Measurements from ENCODE around the gene NFRKB.
"Not testable (repeated sequence)": the region's sequence is repeated elsewhere in the genome, so short reads cannot be mapped to it uniquely, and the experiment has no call there.

NFRKB gene

GRCh38 chr11:129884581-129884980 lies 10.8 kb downstream of the NFRKB start:
- TF ChIP-seq CTCF (conservative IDR thresholded peaks at IDR 0.05; ENCODE audit: low read depth), result no peak
- H3K27ac ChIP-seq, result no peak overlapping the region
- CTCF ChIA-PET, result no interaction called here
- DNase-seq (ENCODE audit: low spot score), result no peak
- POLR2A ChIA-PET (ENCODE audit: low non-redundant PET), result no interaction called here

- DNase-seq (ENCODE audit: low spot score), result peak; percentile 51
- peak; percentile 44 for TF ChIP-seq CTCF (conservative IDR thresholded peaks at IDR 0.05; ENCODE audit: low read depth)
- POLR2A ChIA-PET (ENCODE audit: low non-redundant PET), result no interaction called here
- CTCF ChIA-PET, result interaction anchor here (0.7 to 1.1 kb wide), 4 partner anchors 41 to 525 kb away, joined by 4 read pairs; no protein-coding TSS in a partner anchor
- H3K27ac ChIP-seq, result no peak overlapping the region
These were observed 13.7 kb downstream of the NFRKB start for GRCh38 chr11:129881570-129882170.

GRCh38 chr11:129880311-129880710 lies 15.1 kb downstream of the NFRKB start:
- no peak for DNase-seq (ENCODE audit: low spot score)
- H3K27ac ChIP-seq, result no peak overlapping the region
- POLR2A ChIA-PET (ENCODE audit: low non-redundant PET), result no interaction called here
- CTCF ChIA-PET, result interaction anchor here (0.6 kb wide), 1 partner anchor 19 kb away, joined by 8 read pairs; no protein-coding TSS in a partner anchor
- TF ChIP-seq CTCF (conservative IDR thresholded peaks at IDR 0.05; ENCODE audit: low read depth), result no peak

- CTCF ChIA-PET, result interaction anchor here (0.5 to 0.6 kb wide), 2 partner anchors 65 to 95 kb away, joined by 3 read pairs; no protein-coding TSS in a partner anchor
- POLR2A ChIA-PET (ENCODE audit: low non-redundant PET), result no interaction called here
These were observed 23.5 kb downstream of the NFRKB start for GRCh38 chr11:129871914-129872313.

GRCh38 chr11:129868626-129869025 lies 26.8 kb downstream of the NFRKB start:
- DNase-seq (ENCODE audit: low spot score); POLR2A ChIA-PET (ENCODE audit: low non-redundant PET): not testable (repeated sequence)
- CTCF ChIA-PET, result interaction anchor here (0.5 kb wide), 1 partner anchor 10 kb away, joined by 3 read pairs; no protein-coding TSS in a partner anchor
- H3K27ac ChIP-seq, result peak overlapping the region; percentile 2; the same call in 1 of the 2 replicates

More at GRCh38 chr11:129871914-129872313, 23.5 kb downstream of the NFRKB start:
- H3K27ac ChIP-seq, result no peak overlapping the region
- DNase-seq (ENCODE audit: low spot score), result no peak
- TF ChIP-seq CTCF (conservative IDR thresholded peaks at IDR 0.05; ENCODE audit: low read depth), result no peak

- TF ChIP-seq CTCF (conservative IDR thresholded peaks at IDR 0.05; ENCODE audit: low read depth), result no peak
- CTCF ChIA-PET, result no interaction called here
- H3K27ac ChIP-seq, result no peak overlapping the region
- POLR2A ChIA-PET (ENCODE audit: low non-redundant PET), result no interaction called here
- DNase-seq (ENCODE audit: low spot score), result no peak
These were observed 29.1 kb downstream of the NFRKB start for GRCh38 chr11:129866311-129866710.

GRCh38 chr11:129865701-129866100 lies 29.7 kb downstream of the NFRKB start:
- TF ChIP-seq CTCF (conservative IDR thresholded peaks at IDR 0.05; ENCODE audit: low read depth), result no peak
- no peak for DNase-seq (ENCODE audit: low spot score)
- POLR2A ChIA-PET (ENCODE audit: low non-redundant PET), result no interaction called here
- H3K27ac ChIP-seq, result no peak overlapping the region
- CTCF ChIA-PET, result no interaction called here

Measured in RWPE1 (cell line).